ENCODE data around the gene BST2. TPM values are rescaled to one million over a fixed set of nuclear protein-coding genes. Genes with fewer than 3 reads are reported as not detected.

The BST2 gene
- total and polyA plus RNA-seq, 2 of the 4 experiments (the other 2 are of a cell fraction): 0.18 to 0.92 TPM

- peak within 1 kb of the TSS; percentile 72 for H3K4me3 ChIP-seq (ENCODE audit: insufficient read depth, low read depth, low read length)
- BruUV-seq (replicated peaks): no TSS peak
- no peak within 1 kb of the TSS for H2BK15ac ChIP-seq (ENCODE audit: low read depth, low read length)
- H3K36me3 ChIP-seq (ENCODE audit: control insufficient read depth, insufficient read depth, low read length): peaks cover 5% of the 10 kb centered on the region; the same call in 1 of the 2 replicates
- intact Hi-C loops (cut with micrococcal nuclease) (no loop called here), dilution Hi-C loops (cut with HindIII; ENCODE audit: low sequenced_read_pairs, unreplicated experiment) (no loop called here), in situ Hi-C loops (cut with MboI; ENCODE audit: low sequenced_read_pairs) (no loop called here)
- H3K23ac ChIP-seq (ENCODE audit: low read depth, low read length): peak within 1 kb of the TSS; percentile 48; the same call in 1 of the 2 replicates
- H4K5ac ChIP-seq (ENCODE audit: low read depth, low read length): peak within 1 kb of the TSS; percentile 76
- DNase-seq (peak; percentile 99), ATAC-seq (ENCODE audit: low read depth) (peak; percentile 99)
- peak within 1 kb of the TSS; percentile 88 for H2AK9ac ChIP-seq (replicated peaks; ENCODE audit: low read depth, low read length, poor library complexity)
- peak within 1 kb of the TSS; percentile 90 for H2AK5ac ChIP-seq (ENCODE audit: low read depth, low read length)
- no peak within 1 kb of the TSS for H2BK20ac ChIP-seq (ENCODE audit: low read depth, low read length)
- ChIA-PET CTCF (interaction anchor here (0.6 to 0.7 kb wide), 2 partner anchors 9 to 27 kb away, joined by 3 to 4 read pairs; no protein-coding TSS in a partner anchor), POLR2A (ENCODE audit: unreplicated experiment) (interaction anchor here (0.6 kb wide), 2 partner anchors 24 to 91 kb away, joined by 6 to 15 read pairs; no protein-coding TSS in a partner anchor)
- no peak within 1 kb of the TSS for H2BK120ac ChIP-seq (ENCODE audit: low read depth, low read length)
- peak within 1 kb of the TSS; percentile 88 for H3K4me2 ChIP-seq (ENCODE audit: low read depth, low read length)
- peak within 1 kb of the TSS; percentile 41; the same call in 1 of the 2 replicates for H3K56ac ChIP-seq (ENCODE audit: extremely low read depth, insufficient read depth, low read length)
- no peaks in the 10 kb centered on the region for H3K9me3 ChIP-seq (ENCODE audit: control insufficient read depth, insufficient read depth, low read length)
- 0% methylated on average over 50 of the region's 85 CpGs; no CpG with 5 or more reads in 1 of the 2 experiments for WGBS, 2 experiments (ENCODE audit: extremely low coverage in 2 of 2, insufficient read length in 1 of 2)
- peak within 1 kb of the TSS; percentile 68 for H3K27ac ChIP-seq (ENCODE audit: insufficient read depth, low read length)
- H3K18ac ChIP-seq (ENCODE audit: low read depth, low read length): peak within 1 kb of the TSS; percentile 31
- H4K8ac ChIP-seq (ENCODE audit: low read depth in 2 of 2, low read length in 2 of 2): peak within 1 kb of the TSS; percentile 94 to 98
- 0 out of 2 replicates have a peak, but pooled peaks cover under 1% of the 10 kb centered on the region for H3K27me3 ChIP-seq (ENCODE audit: control insufficient read depth, insufficient read depth, low read length)
- peak within 1 kb of the TSS; percentile 99 for H2AFZ ChIP-seq (replicated peaks; ENCODE audit: low read length, poor library complexity)
- peak within 1 kb of the TSS; percentile 83 for H3K14ac ChIP-seq (replicated peaks; ENCODE audit: low read depth, low read length)
- H3K9ac ChIP-seq (ENCODE audit: low read depth, low read length): peak within 1 kb of the TSS; percentile 73
- peak within 1 kb of the TSS; percentile 71 for H4K91ac ChIP-seq (ENCODE audit: insufficient read depth, low read depth, low read length)
- peaks cover 7% of the 10 kb centered on the region; the same call in 1 of the 2 replicates for H3K9me1 ChIP-seq (ENCODE audit: insufficient read depth, low read length)
- H3K4me1 ChIP-seq (ENCODE audit: control insufficient read depth, insufficient read depth, low read length): peaks cover 4% of the 10 kb centered on the region; the same call in 1 of the 2 replicates
- no peaks in the 10 kb centered on the region for H4K20me1 ChIP-seq (ENCODE audit: insufficient read depth, low read length)
- peak within 1 kb of the TSS; percentile 80 for H2BK5ac ChIP-seq (ENCODE audit: low read depth, low read length, poor library complexity, severe bottlenecking)
- H3K4ac ChIP-seq (ENCODE audit: low read depth, low read length): peak within 1 kb of the TSS; percentile 60
- peaks cover 5 to 12% of the 10 kb centered on the region in 2 experiments; a peak in 3 of 4 replicates for H3K79me1 ChIP-seq (ENCODE audit: low read depth in 1 of 2, low read length in 2 of 2)
- TF ChIP-seq MXI1 (IDR thresholded peaks at IDR 0.05; ENCODE audit: borderline replicate concordance, low read depth, low read length): peak; percentile 49; the same call in 1 of the 2 replicates
- peak; percentile 29; the same call in 1 of the 2 replicates for TF ChIP-seq NFE2L2 (IDR thresholded peaks at IDR 0.05; ENCODE audit: low read depth, low read length)
- TF ChIP-seq CHD1 (IDR thresholded peaks at IDR 0.05; ENCODE audit: low read depth, low read length): no peak
- peak; percentile 93 for TF ChIP-seq MAZ (IDR thresholded peaks at IDR 0.05; ENCODE audit: borderline replicate concordance, low read depth, low read length)
- TF ChIP-seq, protein P1, sequence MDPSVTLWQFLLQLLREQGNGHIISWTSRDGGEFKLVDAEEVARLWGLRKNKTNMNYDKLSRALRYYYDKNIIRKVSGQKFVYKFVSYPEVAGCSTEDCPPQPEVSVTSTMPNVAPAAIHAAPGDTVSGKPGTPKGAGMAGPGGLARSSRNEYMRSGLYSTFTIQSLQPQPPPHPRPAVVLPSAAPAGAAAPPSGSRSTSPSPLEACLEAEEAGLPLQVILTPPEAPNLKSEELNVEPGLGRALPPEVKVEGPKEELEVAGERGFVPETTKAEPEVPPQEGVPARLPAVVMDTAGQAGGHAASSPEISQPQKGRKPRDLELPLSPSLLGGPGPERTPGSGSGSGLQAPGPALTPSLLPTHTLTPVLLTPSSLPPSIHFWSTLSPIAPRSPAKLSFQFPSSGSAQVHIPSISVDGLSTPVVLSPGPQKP (IDR thresholded peaks at IDR 0.05; ENCODE audit: borderline replicate concordance, low read depth, low read length): 0 out of 2 replicates have a peak, but pooled peaks have one; percentile 4
- TF ChIP-seq RFX5 (IDR thresholded peaks at IDR 0.05; ENCODE audit: low read depth, low read length): no peak
- no peak for TF ChIP-seq SMC3 (IDR thresholded peaks at IDR 0.05; ENCODE audit: low read depth, low read length)
- TF ChIP-seq RAD21 (IDR thresholded peaks at IDR 0.05; ENCODE audit: low read length): no peak
- TF ChIP-seq CTCF (conservative IDR thresholded peaks at IDR 0.05; ENCODE audit: low read depth, low read length): no peak
- no peak for TF ChIP-seq MAFK (IDR thresholded peaks at IDR 0.05; ENCODE audit: low read depth, low read length)
- 0 out of 2 replicates have a peak, but pooled peaks have one; percentile 7 for TF ChIP-seq FOS (IDR thresholded peaks at IDR 0.05; ENCODE audit: low read depth, low read length)
- TF ChIP-seq POLR2A (IDR thresholded peaks at IDR 0.05; ENCODE audit: low read depth, low read length): peak; percentile 42; the same call in 1 of the 2 replicates
- TF ChIP-seq RCOR1 (IDR thresholded peaks at IDR 0.05; ENCODE audit: insufficient replicate concordance, low read length): peak; percentile 26
Observed at GRCh38 chr19:17419621-17420474, 14.4 kb upstream of the BST2 start, which contains the start of gene MVB12A. MVB12A (plus strand) TSS chr19:17420047; CDS start chr19:17420136, 89 bp downstream.

Data from IMR-90 (cell line).